ENCODE measurements around the gene PTPN5.

DNA sequence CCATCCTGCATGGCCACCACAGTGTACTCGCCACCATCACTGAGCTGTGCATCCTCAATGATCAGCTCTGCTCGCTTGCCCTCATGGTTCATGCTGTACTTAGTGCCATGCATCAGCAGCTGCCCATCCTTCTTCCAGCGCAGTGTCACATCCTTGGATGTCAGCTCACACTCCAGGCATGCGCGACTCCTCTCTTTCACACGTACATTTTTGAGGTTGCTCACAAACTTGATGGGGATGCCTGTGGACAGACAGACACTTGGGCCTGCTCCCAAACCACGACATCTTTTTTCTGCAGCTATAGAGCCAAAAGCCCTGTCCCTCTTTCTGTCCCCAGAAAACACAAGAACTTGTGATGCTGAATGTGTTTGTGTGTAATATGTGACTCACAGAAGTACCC lies 76.1 kb downstream of the PTPN5 start:
- TF ChIP-seq POLR2AphosphoS5 (IDR thresholded peaks at IDR 0.05; ENCODE audit: borderline replicate concordance, low read depth, low read length) (no peak), EZH2 (IDR thresholded peaks at IDR 0.05) (no peak), FOXP2 (optimal IDR thresholded peaks at IDR 0.05; ENCODE audit: control extremely low read depth, extremely low read length, insufficient read depth) (no peak)
